Stomach smooth muscle (tissue), 2 donors: ENCODE data around the gene EEA1.

Source experiments
- H3K27ac ChIP-seq: one replicate; pipeline ENCODE4 v1.7.0; 2013; ENCODE audit warnings: mild to moderate bottlenecking, low read length, inconsistent platforms
- H3K27me3 ChIP-seq, 2 donors: one replicate each; pipeline ENCODE4 v1.7.0; 2013; ENCODE audit warnings: low read length in 2 of 2; ENCODE audit not compliant: insufficient read depth in 2 of 2, control insufficient read depth in 1 of 2
- H3K36me3 ChIP-seq, 2 donors: one replicate each; pipeline ENCODE4 v1.7.0; 2013; ENCODE audit warnings: low read length in 2 of 2; ENCODE audit not compliant: control insufficient read depth in 2 of 2, insufficient read depth in 2 of 2
- H3K4me1 ChIP-seq: one replicate; pipeline ENCODE4 v1.7.0; 2013; ENCODE audit warnings: low read length; ENCODE audit not compliant: control insufficient read depth, insufficient read depth
- H3K4me3 ChIP-seq, 2 donors: one replicate each; pipeline ENCODE4 v1.7.0; 2013; ENCODE audit warnings: low read length in 2 of 2
- H3K9ac ChIP-seq, 2 donors: one replicate each; pipeline ENCODE4 v1.7.0; 2013; ENCODE audit warnings: low read length in 2 of 2, mild to moderate bottlenecking in 1 of 2
- H3K9me3 ChIP-seq, 2 donors: one replicate each; pipeline ENCODE4 v1.7.0; 2013; ENCODE audit warnings: low read length in 2 of 2; ENCODE audit not compliant: control insufficient read depth in 2 of 2
- donor health status: healthy.
- donor health status: Pancreatic carcinoma.

The EEA1 gene

GRCh38 chr12:92775416-92775815 is 153.7 kb downstream of the EEA1 start:
- Histone ChIP-seq H3K9ac (no peak overlapping the region), H3K27me3 (no peaks in the 10 kb centered on the region), H3K27ac (no peak overlapping the region), H3K9me3 (no peaks in the 10 kb centered on the region), H3K4me3 (no peak overlapping the region), H3K36me3 (peaks cover 5 to 10% of the 10 kb centered on the region in 2 donors), H3K4me1 (no peaks in the 10 kb centered on the region)

DNA sequence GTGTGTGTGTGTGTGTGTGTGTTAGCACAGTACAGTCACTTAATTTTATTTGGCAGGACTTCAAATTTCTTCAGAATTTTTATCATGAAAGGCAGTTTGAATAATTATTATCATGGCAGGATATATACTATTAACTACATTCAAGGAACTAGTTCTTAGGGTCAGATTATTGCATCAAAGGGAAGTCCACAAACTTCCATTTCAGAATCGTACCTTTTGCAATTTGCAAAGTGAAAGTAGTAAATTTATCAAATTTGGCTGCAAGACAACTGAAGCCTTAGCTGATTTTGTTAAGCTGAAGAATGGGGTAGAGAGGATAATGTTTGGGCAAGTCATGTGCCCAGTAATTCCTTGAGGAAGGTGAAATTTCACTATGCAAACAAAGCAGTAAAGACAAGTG is 158.1 kb downstream of the EEA1 start:
- H3K4me1 ChIP-seq: no peaks in the 10 kb centered on the region
- no peaks in the 10 kb centered on the region for H3K27me3 ChIP-seq
- H3K36me3 ChIP-seq: no peaks in the 10 kb centered on the region
- no peak overlapping the region for H3K4me3 ChIP-seq
- no peak overlapping the region for H3K27ac ChIP-seq
- no peaks in the 10 kb centered on the region for H3K9me3 ChIP-seq
- H3K9ac ChIP-seq: no peak overlapping the region

DNA sequence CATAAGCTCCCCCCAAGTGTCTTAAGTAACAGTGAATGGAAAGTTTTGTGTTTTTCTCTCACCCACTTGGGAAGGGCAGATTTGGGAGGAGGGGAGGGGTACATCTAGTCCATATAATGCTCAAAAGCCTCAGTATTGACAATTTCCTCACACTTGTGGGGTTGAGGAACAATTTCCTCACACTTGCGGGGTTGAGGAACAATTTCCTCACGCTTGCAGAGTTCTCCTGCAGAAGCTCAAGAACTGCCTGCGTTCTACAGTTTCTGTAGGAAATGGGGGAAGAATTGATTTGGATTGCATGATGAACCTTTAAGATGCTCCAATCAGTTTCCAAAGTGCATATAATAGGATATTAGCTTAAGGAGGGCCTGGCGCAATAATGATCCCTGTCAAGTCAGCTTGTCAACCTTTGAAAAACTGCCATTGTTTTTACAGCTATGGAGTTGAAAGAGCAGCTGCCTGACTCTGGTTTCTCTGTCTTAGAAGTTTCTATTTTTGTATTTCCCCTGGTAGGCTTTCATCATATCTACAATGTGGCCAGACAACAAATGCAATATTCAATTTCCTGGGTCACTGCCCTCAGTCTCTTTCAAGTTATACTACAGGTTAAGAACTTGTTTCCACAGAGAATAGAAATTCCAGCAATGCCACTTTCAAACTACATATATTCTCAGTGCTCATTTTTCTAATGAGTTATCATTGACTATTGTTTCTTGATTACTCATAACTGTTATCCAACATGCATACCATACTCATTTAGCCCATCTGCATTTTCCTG is 159.8 kb downstream of the EEA1 start:
- no peak overlapping the region for H3K27ac ChIP-seq
- H3K9ac ChIP-seq: no peak overlapping the region
- H3K27me3 ChIP-seq: no peaks in the 10 kb centered on the region
- H3K36me3 ChIP-seq: no peaks in the 10 kb centered on the region
- H3K9me3 ChIP-seq: no peaks in the 10 kb centered on the region
- no peaks in the 10 kb centered on the region for H3K4me1 ChIP-seq
- H3K4me3 ChIP-seq: no peak overlapping the region

DNA sequence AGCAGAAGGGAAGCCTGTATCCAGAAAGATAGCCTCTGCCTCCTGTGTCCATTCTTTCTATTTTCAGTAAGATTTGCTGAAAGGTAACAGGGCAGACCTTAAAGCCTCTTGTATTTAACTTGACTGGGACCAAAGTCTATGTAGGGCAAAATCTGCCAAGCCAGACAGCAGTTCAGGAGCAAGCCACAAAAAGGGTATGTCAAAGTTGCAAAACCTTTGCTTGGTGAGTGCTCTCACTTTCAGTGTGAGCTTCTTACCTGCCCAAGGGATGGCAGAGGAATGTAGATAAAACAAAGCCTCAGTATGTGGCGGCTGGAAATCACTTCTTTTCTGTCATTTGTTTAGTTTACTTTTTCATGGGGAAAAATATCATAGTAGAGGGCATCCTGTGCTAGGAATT is 163.2 kb downstream of the EEA1 start:
- Histone ChIP-seq H3K4me1 (no peaks in the 10 kb centered on the region), H3K27ac (no peak overlapping the region), H3K4me3 (no peak overlapping the region), H3K27me3 (no peaks in the 10 kb centered on the region), H3K9me3 (no peaks in the 10 kb centered on the region), H3K36me3 (no peaks in the 10 kb centered on the region), H3K9ac (no peak overlapping the region)

DNA sequence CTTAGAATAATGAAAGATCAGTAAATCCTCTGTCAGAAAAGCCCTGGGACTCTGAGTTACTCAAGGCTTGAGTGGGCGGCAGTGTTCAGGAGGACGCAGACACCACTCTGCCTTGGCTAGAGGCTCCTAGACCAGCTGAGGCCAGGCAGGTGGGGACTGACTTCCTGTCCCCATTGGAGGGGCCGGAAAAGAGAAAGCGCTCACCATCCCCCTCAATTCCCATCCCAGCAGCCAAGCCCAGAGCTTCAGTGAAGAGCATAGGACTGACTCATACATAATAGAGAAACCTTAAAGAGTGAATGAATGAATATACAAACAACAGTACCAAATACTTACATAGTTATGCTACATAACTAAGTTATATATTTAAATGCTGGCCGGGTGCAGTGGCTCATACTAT is 164.3 kb downstream of the EEA1 start:
- no peak overlapping the region for H3K27ac ChIP-seq

GRCh38 chr12:92762773-92763172 is 166.3 kb downstream of the EEA1 start:
- no peaks in the 10 kb centered on the region for H3K36me3 ChIP-seq

More for the DNA sequence above, 164.3 kb downstream of the EEA1 start:
- Histone ChIP-seq H3K9me3 (no peaks in the 10 kb centered on the region), H3K4me1 (no peaks in the 10 kb centered on the region), H3K36me3 (no peaks in the 10 kb centered on the region), H3K9ac (no peak overlapping the region), H3K27me3 (no peaks in the 10 kb centered on the region), H3K4me3 (no peak overlapping the region)

DNA sequence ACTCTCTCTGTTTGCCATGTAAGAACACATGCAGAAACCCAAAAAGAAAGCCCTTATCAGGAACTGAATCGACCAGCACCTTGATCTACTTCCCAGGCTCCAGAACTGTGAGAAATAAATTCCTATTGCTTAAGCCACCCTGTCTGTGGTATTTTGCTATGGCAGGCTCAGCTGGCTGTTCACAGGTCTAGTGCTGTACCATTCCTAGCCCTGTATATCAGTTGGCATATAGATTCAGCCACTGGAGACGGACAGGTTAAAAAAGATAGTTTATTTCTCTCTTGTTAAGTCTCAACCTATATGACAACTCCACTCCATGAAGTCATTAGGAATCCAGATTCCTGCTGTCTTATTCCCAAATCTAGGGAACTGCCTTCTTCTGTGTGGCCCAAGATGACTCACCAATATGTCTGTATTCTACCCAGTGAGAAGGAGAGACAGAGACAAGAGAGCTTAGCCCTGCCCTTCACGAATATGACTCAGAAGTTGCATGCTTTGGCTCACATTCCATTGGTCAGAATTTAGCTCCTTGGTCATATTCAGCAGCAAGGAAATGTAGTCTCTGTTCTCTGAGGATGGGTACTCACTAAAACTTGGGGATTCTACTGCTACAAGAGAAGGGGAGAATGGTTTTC is 169.3 kb downstream of the EEA1 start:
- Histone ChIP-seq H3K4me1 (no peaks in the 10 kb centered on the region), H3K4me3 (no peak overlapping the region), H3K27ac (no peak overlapping the region), H3K9me3 (no peaks in the 10 kb centered on the region), H3K9ac (no peak overlapping the region), H3K27me3 (no peaks in the 10 kb centered on the region), H3K36me3 (no peaks in the 10 kb centered on the region)

More at GRCh38 chr12:92762773-92763172, 166.3 kb downstream of the EEA1 start:
- no peak overlapping the region for H3K4me3 ChIP-seq
- H3K9me3 ChIP-seq: no peaks in the 10 kb centered on the region
- H3K27ac ChIP-seq: no peak overlapping the region
- no peaks in the 10 kb centered on the region for H3K27me3 ChIP-seq
- H3K9ac ChIP-seq: no peak overlapping the region
- H3K4me1 ChIP-seq: no peaks in the 10 kb centered on the region

DNA sequence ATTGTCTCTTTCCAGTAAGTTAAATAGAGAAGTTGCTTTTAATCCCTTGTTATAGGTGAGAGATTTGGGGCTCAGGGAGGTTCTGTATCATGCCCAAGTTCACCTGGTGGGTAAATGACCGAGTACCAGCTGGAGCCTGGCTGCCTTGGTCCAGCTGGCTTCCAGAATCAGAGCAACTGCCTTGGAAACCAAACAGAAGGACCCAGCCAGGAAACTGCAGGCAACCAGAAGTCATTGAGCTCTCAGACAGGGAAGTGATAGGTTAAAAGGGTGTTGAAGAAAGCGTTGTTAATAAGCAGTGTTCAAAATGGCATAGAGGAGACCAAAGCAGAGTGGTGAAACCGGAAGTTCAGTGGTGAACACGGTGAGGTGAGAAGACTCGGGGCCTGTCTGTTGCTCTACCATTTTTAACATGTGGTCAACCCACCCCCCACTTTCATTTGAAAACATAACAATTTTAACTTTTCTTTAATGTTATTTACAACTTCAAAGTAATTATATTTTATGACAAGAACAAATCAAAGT is 171.4 kb downstream of the EEA1 start:
- Histone ChIP-seq H3K9ac (no peak overlapping the region), H3K27me3 (no peaks in the 10 kb centered on the region), H3K36me3 (no peaks in the 10 kb centered on the region), H3K27ac (no peak overlapping the region), H3K4me1 (no peaks in the 10 kb centered on the region), H3K4me3 (no peak overlapping the region), H3K9me3 (no peaks in the 10 kb centered on the region)

GRCh38 chr12:92756898-92757596 is 172.0 kb downstream of the EEA1 start:
- no peaks in the 10 kb centered on the region for H3K9me3 ChIP-seq

GRCh38 chr12:92753976-92754885 is 174.9 kb downstream of the EEA1 start:
- Histone ChIP-seq H3K9me3 (no peaks in the 10 kb centered on the region), H3K27ac (no peak overlapping the region), H3K9ac (no peak overlapping the region), H3K4me3 (no peak overlapping the region), H3K27me3 (no peaks in the 10 kb centered on the region), H3K36me3 (no peaks in the 10 kb centered on the region), H3K4me1 (no peaks in the 10 kb centered on the region)

More at GRCh38 chr12:92756898-92757596, 172.0 kb downstream of the EEA1 start:
- Histone ChIP-seq H3K27me3 (no peaks in the 10 kb centered on the region), H3K9ac (no peak overlapping the region), H3K4me1 (no peaks in the 10 kb centered on the region), H3K4me3 (no peak overlapping the region), H3K36me3 (no peaks in the 10 kb centered on the region), H3K27ac (no peak overlapping the region)
